Measurements from ENCODE around the gene TNFAIP8. TPM values are rescaled to one million over a fixed set of nuclear protein-coding genes. Genes with fewer than 3 reads are reported as not detected.

Gene TNFAIP8
- total and polyA plus RNA-seq, 9 donors = 1.4 to 14.6 (median 5.0) TPM

DNA sequence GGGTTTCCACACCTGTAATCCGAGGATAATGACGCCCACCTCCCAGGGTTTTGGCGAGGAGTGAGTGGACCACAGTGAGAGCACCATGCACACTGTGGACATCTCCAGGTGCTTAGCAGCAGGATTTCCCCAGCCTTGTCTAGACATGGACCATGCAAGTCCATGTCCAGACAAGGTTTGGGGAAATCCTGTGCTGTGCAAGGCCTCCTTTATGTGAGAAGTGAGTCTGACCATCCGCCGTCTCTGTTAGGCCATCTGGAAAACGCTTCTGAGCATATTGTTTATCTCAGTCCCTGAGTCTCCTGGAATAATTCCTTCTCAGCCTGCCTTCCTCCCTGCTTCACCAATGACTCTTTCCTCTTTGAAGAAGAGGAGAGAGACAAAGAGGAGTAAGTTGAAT, 26.2 kb upstream of the TNFAIP8 start:
- H3K27ac ChIP-seq = no peak overlapping the region
- no peak overlapping the region for H3K4me3 ChIP-seq
- no peaks in the 10 kb centered on the region for H3K27me3 ChIP-seq
- intact Hi-C loops (cut with DNase I) = no loop called here
- no peaks in the 10 kb centered on the region for H3K36me3 ChIP-seq
- no peaks in the 10 kb centered on the region for H3K9me3 ChIP-seq
- no peak for DNase-seq
- no peaks in the 10 kb centered on the region for H3K4me1 ChIP-seq (ENCODE audit: insufficient read depth)
- 76 to 81% (median 80%) methylated on average over 6 of the region's 6 CpGs for WGBS, 3 donors
- no peak for TF ChIP-seq POLR2A (IDR thresholded peaks at IDR 0.05)
- no peak for TF ChIP-seq EP300 (IDR thresholded peaks at IDR 0.05)
- TF ChIP-seq, protein P1, sequence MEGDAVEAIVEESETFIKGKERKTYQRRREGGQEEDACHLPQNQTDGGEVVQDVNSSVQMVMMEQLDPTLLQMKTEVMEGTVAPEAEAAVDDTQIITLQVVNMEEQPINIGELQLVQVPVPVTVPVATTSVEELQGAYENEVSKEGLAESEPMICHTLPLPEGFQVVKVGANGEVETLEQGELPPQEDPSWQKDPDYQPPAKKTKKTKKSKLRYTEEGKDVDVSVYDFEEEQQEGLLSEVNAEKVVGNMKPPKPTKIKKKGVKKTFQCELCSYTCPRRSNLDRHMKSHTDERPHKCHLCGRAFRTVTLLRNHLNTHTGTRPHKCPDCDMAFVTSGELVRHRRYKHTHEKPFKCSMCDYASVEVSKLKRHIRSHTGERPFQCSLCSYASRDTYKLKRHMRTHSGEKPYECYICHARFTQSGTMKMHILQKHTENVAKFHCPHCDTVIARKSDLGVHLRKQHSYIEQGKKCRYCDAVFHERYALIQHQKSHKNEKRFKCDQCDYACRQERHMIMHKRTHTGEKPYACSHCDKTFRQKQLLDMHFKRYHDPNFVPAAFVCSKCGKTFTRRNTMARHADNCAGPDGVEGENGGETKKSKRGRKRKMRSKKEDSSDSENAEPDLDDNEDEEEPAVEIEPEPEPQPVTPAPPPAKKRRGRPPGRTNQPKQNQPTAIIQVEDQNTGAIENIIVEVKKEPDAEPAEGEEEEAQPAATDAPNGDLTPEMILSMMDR (IDR thresholded peaks at IDR 0.05) = no peak

DNA sequence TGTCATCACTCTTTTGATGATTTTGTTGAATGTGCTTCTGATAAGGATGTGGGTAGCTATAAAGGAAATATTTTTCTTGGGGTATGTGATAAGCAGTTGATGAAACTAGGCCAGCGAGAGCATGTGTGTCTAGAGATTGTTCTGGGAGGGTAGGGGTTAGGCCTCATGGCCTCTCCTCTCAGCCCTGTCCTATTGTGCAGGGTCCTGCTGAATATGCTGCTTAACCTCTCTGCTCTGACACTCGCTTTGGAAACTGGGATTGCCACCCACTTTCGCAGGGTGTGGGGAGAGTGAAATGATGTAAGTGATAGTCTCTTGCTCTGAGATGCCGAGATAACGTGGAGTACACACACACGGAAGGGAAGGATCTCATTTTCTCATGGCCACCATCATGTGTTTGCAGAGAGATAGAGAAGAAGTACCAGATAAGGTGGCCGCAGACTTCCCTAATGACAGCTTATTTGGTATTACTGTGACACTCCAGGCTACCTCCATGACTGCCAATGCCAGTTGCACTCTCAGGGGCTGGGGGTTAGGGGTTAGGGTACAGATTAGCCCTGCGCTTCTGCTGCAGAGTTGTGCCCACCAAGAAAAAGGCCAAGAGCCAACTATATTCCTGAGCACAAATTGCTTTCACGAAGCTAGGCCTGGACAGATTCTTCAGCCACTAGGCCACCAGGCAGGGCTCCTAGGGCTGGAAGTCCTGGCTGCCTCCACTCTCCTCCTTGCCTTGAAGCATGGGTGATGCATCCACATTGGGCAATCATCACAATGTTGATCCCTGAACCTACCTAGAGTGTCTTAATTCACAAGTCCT, 25.2 kb upstream of the TNFAIP8 start:
- no peak overlapping the region for H3K4me3 ChIP-seq
- H3K27me3 ChIP-seq = no peaks in the 10 kb centered on the region
- intact Hi-C loops (cut with DNase I) = no loop called here
- H3K9me3 ChIP-seq = no peaks in the 10 kb centered on the region
- no peak for DNase-seq
- H3K36me3 ChIP-seq = no peaks in the 10 kb centered on the region
- H3K4me1 ChIP-seq (ENCODE audit: insufficient read depth) = no peaks in the 10 kb centered on the region
- WGBS, 3 donors = 85 to 91% (median 89%) methylated on average over 9 of the region's 9 CpGs
- TF ChIP-seq, protein P1 (IDR thresholded peaks at IDR 0.05) = no peak
- TF ChIP-seq POLR2A (IDR thresholded peaks at IDR 0.05) (no peak), EP300 (IDR thresholded peaks at IDR 0.05) (no peak)
- no peak overlapping the region for H3K27ac ChIP-seq

GRCh38 chr5:119331566-119332095, 24.2 kb upstream of the TNFAIP8 start:
- Histone ChIP-seq H3K9me3 (no peaks in the 10 kb centered on the region), H3K4me1 (ENCODE audit: insufficient read depth) (no peaks in the 10 kb centered on the region), H3K36me3 (no peaks in the 10 kb centered on the region), H3K27me3 (no peaks in the 10 kb centered on the region), H3K4me3 (no peak overlapping the region), H3K27ac (no peak overlapping the region)
- intact Hi-C loops (cut with DNase I) = no loop called here
- 82 to 95% (median 92%) methylated on average over 3 of the region's 3 CpGs for WGBS, 3 donors
- TF ChIP-seq EP300 (IDR thresholded peaks at IDR 0.05) (no peak), POLR2A (IDR thresholded peaks at IDR 0.05) (no peak)
- TF ChIP-seq, protein P1 (IDR thresholded peaks at IDR 0.05) = no peak
- no peak for DNase-seq

DNA sequence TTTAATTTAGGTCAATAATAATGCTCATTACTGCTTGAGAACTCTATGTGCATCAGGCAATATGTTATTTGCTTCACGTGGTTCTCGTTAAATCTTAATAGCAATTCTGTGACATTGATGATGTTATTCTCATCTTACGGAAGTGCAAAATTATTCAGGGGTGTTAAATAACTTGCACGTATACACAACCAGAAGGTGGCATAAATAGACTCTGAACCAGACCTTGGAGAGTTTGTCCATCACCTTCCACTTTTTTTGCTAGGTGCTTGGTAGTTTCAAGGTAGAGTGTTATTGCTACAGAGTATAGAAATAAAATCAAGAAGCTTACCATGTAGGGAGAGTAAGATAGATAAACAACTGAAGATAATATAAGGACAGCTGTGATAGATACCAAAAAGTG, 23.6 kb upstream of the TNFAIP8 start:
- intact Hi-C loops (cut with DNase I) = no loop called here

More for the DNA sequence above, 23.6 kb upstream of the TNFAIP8 start:
- WGBS, 3 donors = 83 to 97% (median 95%) methylated on average over 4 of the region's 4 CpGs
- Histone ChIP-seq H3K4me1 (ENCODE audit: insufficient read depth) (no peaks in the 10 kb centered on the region), H3K27ac (no peak overlapping the region), H3K4me3 (no peak overlapping the region), H3K9me3 (no peaks in the 10 kb centered on the region), H3K27me3 (no peaks in the 10 kb centered on the region), H3K36me3 (no peaks in the 10 kb centered on the region)
- no peak for TF ChIP-seq EP300 (IDR thresholded peaks at IDR 0.05)
- TF ChIP-seq, protein P1 (IDR thresholded peaks at IDR 0.05) = no peak
- no peak for TF ChIP-seq POLR2A (IDR thresholded peaks at IDR 0.05)
- no peak for DNase-seq

Data from ovary (tissue), 9 donors.